ENCODE data around the gene SUGT1. TPM values are rescaled to one million over a fixed set of nuclear protein-coding genes. Genes with fewer than 3 reads are reported as not detected.
A peak's percentile ranks its signal among the peaks of the same experiment; 100 is the strongest.

The SUGT1 gene
- total RNA-seq, 4 donors from 2014 or later, result 18.7 to 38.9 (median 25.3) TPM

DNA sequence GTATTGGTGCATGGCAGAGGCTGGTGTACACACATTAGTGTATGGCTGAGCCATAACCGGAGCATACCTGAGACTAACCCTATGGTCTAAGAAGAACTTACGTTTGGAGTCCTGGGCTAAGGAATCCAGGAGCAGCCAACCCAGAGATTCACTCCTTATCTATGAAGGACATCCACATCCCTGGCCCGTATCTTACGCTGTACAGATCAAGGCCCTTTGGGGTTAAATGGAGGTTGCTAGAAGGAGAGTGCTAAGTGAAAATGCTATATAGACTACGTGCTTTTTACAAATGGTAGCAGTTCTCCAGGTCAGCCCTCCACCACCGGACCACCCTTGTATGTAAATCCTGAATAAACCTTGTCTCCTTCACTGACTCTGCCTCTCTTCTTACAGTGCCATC is 1.9 kb upstream of the SUGT1 start:
- Histone ChIP-seq H3K4me1 (peaks cover 7 to 45% (median 27%) of the 10 kb centered on the region in 4 donors), H3K4me3 (no peak overlapping the region), H3K36me3 (no peaks in the 10 kb centered on the region), H3K27ac (no peak overlapping the region), H3K9me3 (no peaks in the 10 kb centered on the region), H3K27me3 (no peaks in the 10 kb centered on the region)
- WGBS, 2 donors (ENCODE audit: low coverage in 1 of 2), result 83 to 93% methylated on average over 4 to 6 of the region's 6 CpGs
- intact Hi-C loops (cut with DNase I; ENCODE audit: low total_unique reads), result no loop called here
- no peak for DNase-seq
- in situ Hi-C loops (cut with MboI; ENCODE audit: low pct_ligation_motif_present in 1 of 4, low pct_unique_long_range_greater_than_20kb in 1 of 4, low sequenced_read_pairs in 3 of 4), result loop anchor here in 3 of 4 donors (25.0 kb wide), 2 partner anchors 188 to 213 kb away; partner anchors contain the start of genes CKAP2 (in 2 of the 3) and VPS36 (in 2 of the 3)
- TF ChIP-seq, protein P1, sequence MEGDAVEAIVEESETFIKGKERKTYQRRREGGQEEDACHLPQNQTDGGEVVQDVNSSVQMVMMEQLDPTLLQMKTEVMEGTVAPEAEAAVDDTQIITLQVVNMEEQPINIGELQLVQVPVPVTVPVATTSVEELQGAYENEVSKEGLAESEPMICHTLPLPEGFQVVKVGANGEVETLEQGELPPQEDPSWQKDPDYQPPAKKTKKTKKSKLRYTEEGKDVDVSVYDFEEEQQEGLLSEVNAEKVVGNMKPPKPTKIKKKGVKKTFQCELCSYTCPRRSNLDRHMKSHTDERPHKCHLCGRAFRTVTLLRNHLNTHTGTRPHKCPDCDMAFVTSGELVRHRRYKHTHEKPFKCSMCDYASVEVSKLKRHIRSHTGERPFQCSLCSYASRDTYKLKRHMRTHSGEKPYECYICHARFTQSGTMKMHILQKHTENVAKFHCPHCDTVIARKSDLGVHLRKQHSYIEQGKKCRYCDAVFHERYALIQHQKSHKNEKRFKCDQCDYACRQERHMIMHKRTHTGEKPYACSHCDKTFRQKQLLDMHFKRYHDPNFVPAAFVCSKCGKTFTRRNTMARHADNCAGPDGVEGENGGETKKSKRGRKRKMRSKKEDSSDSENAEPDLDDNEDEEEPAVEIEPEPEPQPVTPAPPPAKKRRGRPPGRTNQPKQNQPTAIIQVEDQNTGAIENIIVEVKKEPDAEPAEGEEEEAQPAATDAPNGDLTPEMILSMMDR (IDR thresholded peaks at IDR 0.05), result no peak
- TF ChIP-seq POLR2AphosphoS5 (IDR thresholded peaks at IDR 0.05) (no peak), POLR2A (IDR thresholded peaks at IDR 0.05) (no peak), EP300 (IDR thresholded peaks at IDR 0.05; ENCODE audit: low read depth) (no peak)

DNA sequence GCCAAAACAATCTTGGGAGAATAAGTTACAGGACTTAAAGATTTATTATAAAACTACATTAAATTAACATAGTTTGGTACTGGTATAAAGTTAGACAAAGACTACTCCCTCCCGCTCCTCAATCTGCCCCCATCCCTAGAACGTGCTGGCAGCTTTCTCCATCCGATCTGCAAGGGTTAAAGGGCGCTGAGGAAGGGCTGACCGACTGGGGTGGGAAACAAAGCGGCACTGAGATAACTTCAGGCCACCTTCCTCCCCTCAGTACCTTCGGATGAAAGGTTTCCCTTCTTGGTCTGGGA is 790 bp upstream of the SUGT1 start:
- peaks cover 7 to 49% (median 27%) of the 10 kb centered on the region in 4 donors for H3K4me1 ChIP-seq
- intact Hi-C loops (cut with DNase I; ENCODE audit: low total_unique reads), result no loop called here
- no peak for TF ChIP-seq POLR2A (IDR thresholded peaks at IDR 0.05)
- no peak for TF ChIP-seq POLR2AphosphoS5 (IDR thresholded peaks at IDR 0.05)
- TF ChIP-seq EP300 (IDR thresholded peaks at IDR 0.05; ENCODE audit: low read depth), result no peak
- TF ChIP-seq, protein P1 (IDR thresholded peaks at IDR 0.05), result no peak
- no peak for DNase-seq
- H3K27me3 ChIP-seq, result no peaks in the 10 kb centered on the region
- H3K9me3 ChIP-seq, result no peaks in the 10 kb centered on the region
- 0% methylated on average over 7 of the region's 7 CpGs; no CpG with 5 or more reads in 1 of the 2 donors for WGBS, 2 donors (ENCODE audit: low coverage in 1 of 2)
- H3K4me3 ChIP-seq, result peak overlapping the region; percentile 60 to 93 (median 78)
- in situ Hi-C loops (cut with MboI; ENCODE audit: low pct_ligation_motif_present in 1 of 4, low pct_unique_long_range_greater_than_20kb in 1 of 4, low sequenced_read_pairs in 3 of 4), result loop anchor here in 3 of 4 donors (25.0 kb wide), 2 partner anchors 190 to 215 kb away; partner anchors contain the start of genes CKAP2 (in 2 of the 3) and VPS36 (in 2 of the 3)
- no peaks in the 10 kb centered on the region for H3K36me3 ChIP-seq
- H3K27ac ChIP-seq, result peak overlapping the region; percentile 95 to 99 (median 96)

DNA sequence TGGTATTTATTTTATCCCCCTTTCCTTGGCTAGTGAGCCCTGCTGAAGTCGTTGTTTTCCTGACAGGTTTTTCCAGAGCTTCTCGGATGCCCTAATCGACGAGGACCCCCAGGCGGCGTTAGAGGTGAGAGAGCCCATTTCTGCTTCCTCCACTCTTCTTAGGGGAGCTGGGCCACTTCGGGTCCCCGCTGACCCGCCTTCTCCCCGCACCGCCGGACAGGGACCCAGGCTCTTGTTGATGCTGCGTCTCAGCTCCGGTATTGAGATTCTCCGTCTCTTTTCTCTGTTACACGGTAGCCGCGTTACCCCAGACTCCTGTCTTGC is 306 bp downstream of the SUGT1 start:
- TF ChIP-seq, protein P1 (IDR thresholded peaks at IDR 0.05), result peak in 2 of 5 experiments; percentile 24 to 28
- TF ChIP-seq EP300 (IDR thresholded peaks at IDR 0.05; ENCODE audit: low read depth), result no peak
- WGBS, 2 donors (ENCODE audit: low coverage in 1 of 2), result 0 to 1% methylated on average over 8 to 18 of the region's 18 CpGs
- H3K27me3 ChIP-seq, result no peaks in the 10 kb centered on the region
- intact Hi-C loops (cut with DNase I; ENCODE audit: low total_unique reads) (no loop called here), in situ Hi-C loops (cut with MboI; ENCODE audit: low pct_ligation_motif_present in 1 of 4, low pct_unique_long_range_greater_than_20kb in 1 of 4, low sequenced_read_pairs in 3 of 4) (loop anchor here in 3 of 4 donors (25.0 kb wide), 2 partner anchors 191 to 216 kb away; partner anchors contain the start of genes CKAP2 (in 2 of the 3) and VPS36 (in 2 of the 3))
- peak overlapping the region; percentile 95 to 99 (median 96) for H3K27ac ChIP-seq
- H3K4me3 ChIP-seq, result peak overlapping the region; percentile 49 to 93 (median 78)
- H3K36me3 ChIP-seq, result peaks cover 0 to 7% (median 4%) of the 10 kb centered on the region in 4 donors
- H3K9me3 ChIP-seq, result no peaks in the 10 kb centered on the region
- peaks cover 7 to 47% (median 27%) of the 10 kb centered on the region in 4 donors for H3K4me1 ChIP-seq
- no peak for DNase-seq

DNA sequence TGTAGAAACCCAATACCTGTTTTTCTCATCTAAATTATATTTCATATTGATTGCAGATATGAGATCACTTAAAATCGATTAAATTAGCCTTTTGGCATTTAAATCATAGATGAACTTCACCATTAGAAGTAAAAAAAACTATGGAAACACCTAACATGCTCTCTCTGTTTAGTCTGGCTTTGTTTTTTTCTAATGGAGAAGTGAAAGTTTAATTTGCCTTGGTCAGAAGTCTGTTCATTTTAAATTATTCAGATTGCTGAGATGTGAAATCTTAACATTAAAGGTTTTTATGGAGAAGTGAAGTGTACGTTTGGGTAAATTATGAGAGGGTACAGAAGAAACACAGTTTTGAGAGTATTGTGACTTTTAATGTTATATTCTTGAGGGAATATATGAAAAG is 6.7 kb downstream of the SUGT1 start:
- Histone ChIP-seq H3K36me3 (peaks cover 0 to 58% (median 27%) of the 10 kb centered on the region in 4 donors), H3K27ac (no peak overlapping the region), H3K9me3 (no peaks in the 10 kb centered on the region), H3K4me3 (no peak overlapping the region), H3K4me1 (peaks cover 0 to 22% (median 10%) of the 10 kb centered on the region in 4 donors), H3K27me3 (no peaks in the 10 kb centered on the region)
- WGBS, 2 donors (ENCODE audit: low coverage in 1 of 2), result 81 to 88% methylated on average over 2 of the region's 2 CpGs
- in situ Hi-C loops (cut with MboI; ENCODE audit: low pct_ligation_motif_present in 1 of 4, low pct_unique_long_range_greater_than_20kb in 1 of 4, low sequenced_read_pairs in 3 of 4), result loop anchor here in 3 of 4 donors (25.0 kb wide), 2 partner anchors 197 to 222 kb away; partner anchors contain the start of genes CKAP2 (in 2 of the 3) and VPS36 (in 2 of the 3)
- TF ChIP-seq, protein P1 (IDR thresholded peaks at IDR 0.05), result no peak
- TF ChIP-seq POLR2A (IDR thresholded peaks at IDR 0.05) (no peak), POLR2AphosphoS5 (IDR thresholded peaks at IDR 0.05) (no peak), EP300 (IDR thresholded peaks at IDR 0.05; ENCODE audit: low read depth) (no peak)
- intact Hi-C loops (cut with DNase I; ENCODE audit: low total_unique reads), result no loop called here
- no peak for DNase-seq

Measured in transverse colon (tissue), 4 donors.